Sigmoid colon (tissue), 4 donors: ENCODE data around the gene HSPG2.

Source experiments
- CTCF ChIP-seq, 4 experiments: fragments of 450-650 bp in 3 of 4; fragments of 200-600 bp in 1 of 4; IDR thresholded peaks; one replicate each; pipeline ENCODE4 v1.5.1; 2016 to 2019; ENCODE audit warnings: antibody characterized with exemption in 4 of 4, mild to moderate bottlenecking in 3 of 4, moderate library complexity in 2 of 4
- EP300 ChIP-seq, 4 donors: sonication (generic); formaldehyde crosslinking; IDR thresholded peaks; one replicate each; pipeline ENCODE4 v1.6.1; 2017; ENCODE audit warnings: antibody characterized with exemption in 4 of 4
- POLR2A ChIP-seq, 2 donors: fragments of 450-650 bp; IDR thresholded peaks; one replicate each; pipeline ENCODE4 v1.6.1; 2016; ENCODE audit warnings: antibody characterized with exemption in 2 of 2, mild to moderate bottlenecking in 2 of 2, moderate library complexity in 2 of 2
- POLR2AphosphoS5 ChIP-seq, 4 donors: sonication (generic); formaldehyde crosslinking; IDR thresholded peaks; one replicate each; pipeline ENCODE4 v1.6.1; 2017; ENCODE audit warnings: antibody characterized with exemption in 4 of 4

GRCh38 chr1:21882721-21883415, 54.2 kb downstream of the HSPG2 start:
- TF ChIP-seq CTCF (IDR thresholded peaks at IDR 0.05) (no peak), POLR2AphosphoS5 (IDR thresholded peaks at IDR 0.05) (no peak), EP300 (IDR thresholded peaks at IDR 0.05) (no peak), POLR2A (IDR thresholded peaks at IDR 0.05) (no peak)
